GM06990 (cell line): ENCODE measurements around the gene RXRA.

Experiments used
- DNase-seq: peaks from one replicate; pipeline ENCODE4 v3.0.0-alpha.2; 2011; ENCODE audit not compliant: insufficient read length; ENCODE audit errors: extremely low read depth
- H3K27me3 ChIP-seq: replicated peaks from 2 replicates; pipeline ENCODE4 v1.6.0; 2011; ENCODE audit warnings: low read length; ENCODE audit not compliant: control insufficient read depth, insufficient read depth
- H3K36me3 ChIP-seq: 2 replicates; pipeline ENCODE4 v1.5.1; 2011; ENCODE audit warnings: low read length; ENCODE audit not compliant: control insufficient read depth, insufficient read depth
- H3K4me3 ChIP-seq: replicated peaks from 2 replicates; pipeline ENCODE4 v1.5.1; 2011; ENCODE audit warnings: low read depth, mild to moderate bottlenecking, control low read depth, low read length
- CTCF ChIP-seq: IDR thresholded peaks from 2 replicates; pipeline ENCODE4 v1.5.1; 2011; ENCODE audit warnings: low read length, control low read depth, mild to moderate bottlenecking, inconsistent platforms; ENCODE audit not compliant: insufficient read depth, poor library complexity, severe bottlenecking

RXRA gene

GRCh38 chr9:134325813-134326723, at the start of gene RXRA:
RXRA (plus strand) TSS chr9:134326455; CDS start chr9:134326632, 177 bp downstream.
- Histone ChIP-seq H3K4me3 (peak within 1 kb of the TSS; percentile 50), H3K27me3 (peaks cover 8% of the 10 kb centered on the region), H3K36me3 (no peaks in the 10 kb centered on the region)
- DNase-seq, result peak; percentile 33
- no peak for TF ChIP-seq CTCF

- H3K27me3 ChIP-seq, result peaks cover 4% of the 10 kb centered on the region
- no peaks in the 10 kb centered on the region for H3K36me3 ChIP-seq
- no peak overlapping the region for H3K4me3 ChIP-seq
- TF ChIP-seq CTCF, result no peak
- no peak for DNase-seq
Measured at GRCh38 chr9:134278286-134278685, 48.0 kb upstream of the RXRA start.

DNA sequence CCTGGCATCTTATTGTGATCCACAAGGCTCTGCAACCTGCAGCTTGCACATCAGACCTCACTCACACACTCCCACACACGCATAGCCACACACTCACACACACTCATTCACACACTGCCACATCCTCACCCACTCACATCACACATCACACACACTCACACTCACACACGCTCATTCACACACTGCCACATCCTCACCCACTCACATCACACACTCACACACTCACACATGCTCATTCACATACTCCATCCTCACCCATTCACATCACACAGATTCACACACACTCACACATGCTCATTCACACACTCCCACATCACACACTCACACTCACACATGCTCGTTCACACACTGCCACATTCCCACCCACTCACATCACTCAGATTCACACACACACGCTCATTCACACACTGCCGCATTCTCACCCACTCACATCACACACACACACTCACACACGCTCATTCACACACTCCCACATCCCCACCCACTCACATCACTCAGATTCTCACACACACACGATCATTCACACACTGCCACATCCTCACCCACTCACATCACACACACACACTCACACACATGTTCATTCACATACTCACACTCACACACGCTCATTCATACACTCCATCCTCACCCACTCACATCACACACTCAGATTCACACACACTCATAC, 47.1 kb upstream of the RXRA start:
- TF ChIP-seq CTCF, result no peak
- no peaks in the 10 kb centered on the region for H3K36me3 ChIP-seq
- no peak for DNase-seq
- H3K27me3 ChIP-seq, result peaks cover 4% of the 10 kb centered on the region
- no peak overlapping the region for H3K4me3 ChIP-seq

DNA sequence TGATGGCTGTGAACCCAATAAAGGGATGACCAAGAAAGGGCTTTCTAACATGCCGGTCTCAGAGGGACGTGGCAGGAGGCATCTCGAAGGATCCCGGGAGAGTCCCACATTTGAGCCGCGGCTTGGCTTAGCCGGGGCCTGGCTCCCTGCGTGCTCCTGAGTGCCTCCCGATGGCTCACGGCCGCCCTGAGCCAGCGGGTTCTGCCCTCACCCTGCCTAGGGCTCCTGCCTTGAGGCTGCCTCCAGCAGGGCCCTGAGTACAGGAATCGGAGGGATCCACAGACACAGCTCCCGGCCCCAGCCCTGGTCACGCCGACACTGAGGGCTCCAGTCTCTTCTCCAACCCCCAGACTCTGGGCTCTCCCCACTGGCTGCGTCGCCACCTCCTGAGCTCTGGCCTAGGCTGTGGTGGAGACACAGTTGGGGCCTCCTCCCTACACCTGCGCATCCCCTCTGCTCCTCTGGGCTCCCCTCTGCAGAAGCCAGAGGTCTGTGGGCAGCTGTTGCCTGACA, 44.1 kb upstream of the RXRA start:
- no peak for DNase-seq
- no peak overlapping the region for H3K4me3 ChIP-seq
- peaks cover 3% of the 10 kb centered on the region; the same call in 1 of the 2 replicates for H3K27me3 ChIP-seq
- no peak for TF ChIP-seq CTCF
- H3K36me3 ChIP-seq, result no peaks in the 10 kb centered on the region

GRCh38 chr9:134283111-134283515, 43.1 kb upstream of the RXRA start:
- Histone ChIP-seq H3K4me3 (no peak overlapping the region), H3K36me3 (no peaks in the 10 kb centered on the region), H3K27me3 (peaks cover 1% of the 10 kb centered on the region; the same call in 1 of the 2 replicates)
- TF ChIP-seq CTCF, result no peak
- DNase-seq, result no peak
